NCI-H82 treated with DMSO at 0.1 percent for 48 hours (cell line): ENCODE results near the gene KIF18B.

Source experiments
- DNase-seq: peaks from one replicate; lab custom pipeline; 2025; ENCODE audit not compliant: unreplicated experiment; lab: John Stamatoyannopoulos, UW

Gene KIF18B

DNA sequence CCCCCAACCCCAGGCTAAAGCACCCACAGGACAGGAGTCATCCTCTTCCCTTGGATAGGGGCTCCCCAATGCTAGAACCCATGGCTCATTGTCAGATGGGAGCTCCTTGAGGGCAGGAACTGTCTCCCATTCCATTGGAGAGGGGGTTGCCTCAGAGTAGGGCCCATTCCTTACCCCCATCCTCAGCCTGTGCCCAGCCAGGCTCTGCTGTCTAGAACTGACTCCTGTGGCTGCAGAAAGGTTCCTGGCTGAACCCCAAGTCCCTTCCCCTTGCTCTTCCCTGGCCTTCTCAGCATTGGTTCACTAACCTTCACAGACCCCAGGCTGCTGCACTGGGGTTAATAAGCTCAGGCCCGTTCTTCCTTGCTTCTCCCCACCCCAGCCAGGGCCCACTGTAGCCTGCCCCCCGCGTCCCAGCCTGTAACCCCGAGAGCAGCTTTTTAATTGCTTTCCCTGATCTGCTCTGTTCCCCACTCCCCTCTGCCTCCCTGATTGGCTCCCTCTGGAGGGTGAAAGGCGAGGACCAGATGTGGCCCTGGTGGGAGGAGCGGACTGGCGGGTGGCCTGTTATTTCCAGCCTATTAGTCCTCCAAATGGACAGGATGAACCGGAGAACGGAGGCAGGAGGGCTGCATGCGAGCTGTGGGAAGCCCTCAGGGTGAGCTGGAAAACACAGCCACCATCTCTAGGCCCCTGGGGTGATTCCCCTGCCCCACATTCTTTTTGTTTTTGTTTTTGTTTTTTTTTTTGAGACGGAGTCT, 26.3 kb downstream of the KIF18B start:
- DNase-seq, result no peak

DNA sequence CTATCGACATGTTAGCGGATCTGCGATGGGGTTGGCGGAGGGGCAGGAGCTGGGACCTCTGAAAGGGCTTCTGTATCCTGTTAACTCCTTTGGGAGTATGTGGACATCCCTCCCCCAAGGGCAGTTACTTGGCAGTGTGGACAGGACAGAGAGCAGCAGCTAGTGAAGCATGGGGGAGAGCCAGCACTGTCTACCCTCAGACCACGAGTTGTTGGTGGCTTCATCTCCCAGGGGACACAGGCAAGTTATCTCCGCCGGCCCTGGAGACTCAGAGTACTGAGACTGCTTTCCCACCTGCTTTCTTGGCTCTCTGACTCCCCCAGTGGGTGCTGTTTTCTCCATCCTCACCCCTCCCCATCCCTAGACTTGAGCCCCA, 27.0 kb downstream of the KIF18B start:
- DNase-seq, result no peak

DNA sequence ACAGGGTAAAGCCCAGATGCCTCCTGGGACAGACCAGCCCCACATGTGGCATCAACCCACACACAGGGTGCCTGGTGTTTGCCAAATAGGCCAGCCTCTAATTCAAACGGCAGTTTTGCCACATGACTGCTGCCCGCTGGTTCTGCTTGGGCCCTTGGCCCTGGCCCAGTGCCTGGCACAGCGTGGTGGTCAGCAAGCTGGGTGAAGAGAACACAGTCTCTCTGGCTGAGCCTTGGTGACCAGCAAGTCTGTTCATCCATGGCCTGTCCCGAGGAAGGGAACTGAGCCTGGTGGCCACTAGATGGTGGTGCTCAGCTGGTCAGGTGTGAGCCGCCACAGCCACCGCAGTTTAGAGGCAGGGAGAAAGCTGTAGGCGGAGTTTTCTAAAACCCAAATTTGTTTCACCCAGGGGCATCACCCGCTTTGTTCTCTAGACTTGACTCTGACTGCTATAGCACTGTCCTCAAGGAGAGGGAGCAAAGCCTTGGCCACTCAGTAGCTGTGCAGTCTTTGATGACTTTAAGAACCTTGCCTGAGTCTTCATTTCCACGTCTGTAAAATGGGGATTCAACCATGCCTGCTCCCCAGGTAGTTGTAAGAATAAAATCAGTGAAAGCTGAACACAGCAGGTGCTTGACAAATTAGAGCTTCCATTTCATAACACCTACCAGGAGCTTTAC, 27.5 kb downstream of the KIF18B start:
- DNase-seq, result peak; percentile 58

DNA sequence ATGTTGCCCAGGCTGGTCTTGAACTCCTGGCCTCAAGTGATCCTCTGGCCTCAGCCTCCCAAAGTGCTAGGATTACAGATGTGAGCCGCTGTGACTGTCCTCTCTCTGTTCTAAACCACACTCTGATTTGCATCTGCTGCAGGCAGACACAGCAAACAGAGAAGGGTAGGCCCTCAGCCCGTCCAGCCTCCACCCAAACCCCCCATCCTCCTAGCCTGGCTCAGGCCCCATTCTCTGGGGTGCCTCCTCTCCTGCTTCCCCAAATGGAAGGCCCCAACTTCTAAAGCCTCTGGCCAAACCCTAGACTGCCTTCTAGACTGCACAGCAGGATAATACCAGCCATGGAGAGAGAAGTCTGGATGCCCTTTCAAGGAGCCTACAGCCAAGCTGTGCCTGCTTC, 28.2 kb downstream of the KIF18B start:
- DNase-seq, result no peak

DNA sequence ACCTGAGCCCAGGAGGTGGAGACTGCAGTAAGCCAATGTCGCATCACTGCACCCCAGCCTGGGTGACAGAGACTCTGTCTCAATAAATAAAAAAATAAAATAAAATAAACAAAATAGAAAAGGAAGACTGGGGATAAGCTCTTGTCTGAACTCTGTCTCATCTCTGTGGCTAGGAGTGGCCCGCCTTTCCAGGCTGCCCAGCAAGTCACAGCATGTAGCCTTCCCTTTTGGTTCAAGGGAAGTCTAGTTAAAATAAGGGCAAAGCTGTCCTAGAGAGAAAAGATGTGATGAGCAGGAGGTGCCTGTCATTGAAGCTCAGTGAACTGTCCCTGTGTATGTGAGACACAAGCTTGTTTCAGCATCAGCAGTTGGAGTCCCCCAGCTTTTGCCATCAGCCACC, 29.6 kb downstream of the KIF18B start:
- no peak for DNase-seq

DNA sequence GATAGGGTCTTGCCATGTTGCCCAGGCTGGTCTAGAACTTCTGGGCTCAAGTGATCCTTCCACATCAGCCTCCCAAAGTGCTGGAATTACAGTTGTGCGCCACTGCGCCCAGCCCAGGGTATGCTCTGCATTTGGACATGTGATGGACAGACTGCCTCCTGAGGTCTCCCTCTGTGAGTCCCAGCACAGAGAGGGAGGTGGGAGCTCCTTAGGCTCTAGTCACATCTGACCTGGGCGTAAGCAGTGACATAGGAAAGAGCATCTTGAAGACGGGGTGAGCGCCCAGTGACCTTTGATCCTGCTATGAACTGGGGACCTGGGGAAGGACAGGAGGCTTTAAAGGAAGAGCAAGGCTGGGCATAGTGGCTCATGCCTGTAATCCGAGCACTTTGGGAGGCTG, 30.1 kb downstream of the KIF18B start:
- no peak for DNase-seq

DNA sequence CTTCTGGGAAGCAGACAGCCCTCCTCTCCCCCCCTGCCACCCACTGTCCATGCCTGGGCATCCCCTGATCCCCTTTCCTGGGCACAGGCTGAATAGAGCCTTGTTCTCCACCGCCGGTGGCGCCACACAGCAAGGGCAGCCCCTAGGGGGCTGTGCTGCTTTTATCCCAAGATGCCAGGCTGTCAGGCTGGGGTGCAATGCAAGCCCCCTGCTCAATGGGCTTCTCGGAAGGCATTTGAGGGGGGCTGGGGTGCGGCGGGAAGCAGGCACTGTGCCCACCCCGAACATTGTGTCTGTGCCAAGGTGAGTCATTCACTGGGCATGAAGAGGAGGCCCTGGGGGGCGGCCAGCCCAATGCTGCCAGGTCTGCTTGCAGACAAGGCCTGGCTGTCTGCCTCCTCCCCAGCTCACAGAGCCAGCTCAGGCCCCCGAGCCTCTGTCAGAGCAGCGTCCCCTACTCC, 30.8 kb downstream of the KIF18B start:
- no peak for DNase-seq

DNA sequence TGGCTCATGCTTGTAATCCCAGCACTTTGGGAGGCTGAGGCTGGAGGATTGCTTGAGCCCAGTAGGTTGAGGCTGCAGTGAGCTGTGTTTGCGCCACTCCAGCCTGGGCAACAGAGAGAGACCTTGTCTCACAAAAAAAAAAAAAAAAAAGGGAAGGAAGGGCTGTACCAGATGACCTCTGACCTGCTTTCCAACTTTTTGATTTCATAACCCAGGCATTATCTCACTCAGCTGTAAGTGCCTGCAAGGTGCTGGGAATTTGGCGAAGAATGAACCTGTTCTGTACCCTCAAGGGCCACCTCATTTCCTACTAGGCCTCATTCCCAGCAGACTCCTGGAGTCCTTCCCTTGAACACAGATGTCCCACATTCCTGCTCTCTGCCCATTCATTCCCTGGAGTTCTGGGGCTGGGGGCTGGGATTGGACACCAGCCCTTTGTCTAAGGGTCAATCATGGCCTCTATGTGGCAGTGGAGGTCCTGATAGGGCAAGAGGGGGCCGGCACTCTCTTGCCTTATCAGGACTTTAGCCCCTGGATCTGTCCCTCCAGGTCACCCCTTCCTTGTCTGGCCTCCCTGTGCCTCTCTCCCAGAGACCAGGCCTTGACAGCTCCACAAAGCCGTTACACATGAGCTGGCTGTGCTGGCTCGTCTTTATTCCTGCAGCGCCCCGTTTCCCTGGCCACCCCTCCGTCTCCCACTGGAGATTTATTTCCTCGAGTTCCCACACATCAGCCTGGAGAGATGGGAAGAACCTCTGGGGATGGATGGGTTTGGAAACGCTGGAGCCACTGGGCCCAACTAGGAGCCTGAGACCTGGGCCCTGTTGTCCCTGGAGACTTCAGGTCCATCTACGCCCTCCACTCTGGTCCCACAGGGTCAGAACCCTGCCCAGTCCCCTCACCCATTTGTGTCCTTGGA, 31.5 kb downstream of the KIF18B start:
- DNase-seq, result no peak

DNA sequence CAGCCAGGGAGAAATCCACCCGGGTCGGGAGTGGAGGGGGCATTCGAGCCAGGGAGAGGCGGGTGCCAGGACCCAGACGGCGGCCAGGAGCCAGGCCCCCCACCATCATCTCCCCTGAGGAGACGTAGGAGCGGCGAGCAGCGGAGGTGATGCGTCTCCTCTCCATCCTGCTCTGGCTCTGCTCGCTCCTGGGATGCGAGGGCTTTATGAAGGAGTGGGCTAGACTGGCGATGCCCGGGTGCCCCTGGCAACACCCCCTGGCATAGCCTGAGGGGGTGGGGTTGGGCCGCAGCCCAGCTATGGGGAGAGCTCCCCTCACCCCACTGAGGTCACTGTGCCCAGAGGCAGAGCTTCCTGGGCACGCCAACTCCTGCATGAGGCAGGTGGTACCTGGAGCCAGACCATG, 32.2 kb downstream of the KIF18B start, which contains the start of gene GFAP:
GFAP (minus strand) TSS at position 180 of the 406 bp plus-strand sequence; CDS start at position 166, 14 bp downstream.
- DNase-seq, result no peak

DNA sequence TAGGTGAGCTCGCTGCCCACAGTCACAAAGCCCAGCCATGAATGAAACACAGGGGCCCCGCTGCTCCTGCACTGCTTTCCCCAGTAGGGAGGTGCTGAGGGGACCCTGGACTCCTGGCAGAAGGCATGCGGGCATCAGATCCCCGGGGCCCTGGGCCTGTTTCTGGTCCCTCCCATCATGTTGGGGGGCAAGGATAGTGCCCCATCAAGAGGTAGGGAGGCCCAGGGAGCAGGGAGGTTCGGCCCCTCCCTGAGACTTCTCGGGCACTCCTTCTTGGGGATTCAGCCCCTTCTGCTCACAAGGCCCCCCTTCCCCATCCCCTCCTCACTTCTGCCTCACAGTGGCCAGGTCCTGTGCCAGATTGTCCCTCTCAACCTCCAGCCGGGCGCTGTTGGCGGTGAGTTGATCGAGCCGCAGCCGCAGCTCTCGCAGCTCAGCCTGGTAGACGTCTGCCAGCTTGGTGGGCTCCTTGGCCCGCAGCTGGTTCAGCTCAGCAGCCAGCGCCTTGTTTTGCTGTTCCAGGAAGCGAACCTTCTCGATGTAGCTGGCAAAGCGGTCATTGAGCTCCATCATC, 32.8 kb downstream of the KIF18B start:
- no peak for DNase-seq

DNA sequence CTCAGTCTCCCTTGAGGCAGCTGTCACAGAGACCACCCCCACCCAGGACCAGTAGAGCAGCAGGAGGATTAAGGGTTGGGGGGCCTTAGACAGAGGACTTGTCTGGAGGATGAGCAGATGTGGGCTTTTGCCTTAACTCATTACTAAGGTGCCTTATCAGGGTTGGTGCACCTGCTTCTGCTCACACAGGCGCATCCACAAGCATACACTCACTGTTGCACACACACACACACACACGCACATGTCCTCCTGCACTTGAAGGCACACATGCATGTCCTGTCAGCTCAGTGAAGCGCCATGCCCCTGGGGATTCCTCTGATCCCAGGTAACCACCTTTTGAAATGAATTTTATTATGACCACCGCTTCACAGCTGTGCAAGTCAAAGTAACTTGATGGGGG, 33.4 kb downstream of the KIF18B start:
- no peak for DNase-seq

DNA sequence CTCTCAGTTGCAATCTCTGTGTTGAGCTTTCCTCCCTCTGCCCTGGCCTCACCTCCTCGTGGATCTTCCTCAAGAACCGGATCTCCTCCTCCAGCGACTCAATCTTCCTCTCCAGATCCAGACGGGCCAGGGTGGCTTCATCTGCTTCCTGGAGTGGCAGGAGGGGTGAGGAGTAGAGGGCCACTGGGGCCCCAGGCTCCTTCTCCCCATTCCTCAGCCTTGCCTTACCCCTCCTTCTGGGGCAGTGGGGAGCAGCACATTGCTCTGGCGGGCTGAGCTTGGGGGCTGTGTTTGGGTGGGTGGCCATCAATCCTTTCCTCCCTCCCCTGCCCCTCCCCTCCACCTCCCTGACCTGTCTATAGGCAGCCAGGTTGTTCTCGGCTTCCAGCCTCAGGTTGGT, 33.9 kb downstream of the KIF18B start:
- DNase-seq, result no peak

DNA sequence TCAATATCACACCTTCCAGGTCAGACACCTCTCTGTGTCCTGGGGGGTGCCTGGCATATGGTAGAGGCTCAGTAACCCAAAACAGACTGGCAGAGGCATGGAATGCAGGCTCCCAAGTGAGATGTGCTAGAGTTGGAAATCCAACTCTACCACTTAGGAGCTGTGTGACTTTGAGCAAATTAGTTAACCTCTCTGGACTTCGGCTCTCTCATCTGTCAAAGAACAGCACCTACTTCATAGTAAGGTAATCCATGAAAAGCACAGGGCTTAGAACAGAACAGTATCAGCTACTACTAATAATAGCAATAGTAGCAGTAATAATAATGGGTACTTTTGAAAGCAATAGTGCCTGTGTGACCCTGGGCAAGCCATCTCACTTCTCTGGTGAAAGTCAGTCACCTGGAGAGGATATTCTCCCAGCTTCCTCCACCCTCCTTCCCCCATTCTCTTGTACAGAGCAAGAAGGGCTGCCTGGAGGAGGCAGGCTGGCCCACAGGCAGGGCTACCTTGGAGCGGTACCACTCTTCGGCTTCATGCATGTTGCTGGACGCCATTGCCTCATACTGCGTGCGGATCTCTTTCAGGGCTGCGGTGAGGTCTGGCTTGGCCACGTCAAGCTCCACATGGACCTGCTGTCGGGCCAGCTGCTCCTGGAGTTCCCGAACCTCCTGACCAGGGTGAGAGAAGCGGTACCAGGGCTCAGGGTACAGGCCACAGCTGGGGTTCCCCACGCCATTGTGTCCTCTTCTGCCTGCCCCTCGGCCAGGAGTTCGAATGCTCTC, 34.6 kb downstream of the KIF18B start:
- no peak for DNase-seq

DNA sequence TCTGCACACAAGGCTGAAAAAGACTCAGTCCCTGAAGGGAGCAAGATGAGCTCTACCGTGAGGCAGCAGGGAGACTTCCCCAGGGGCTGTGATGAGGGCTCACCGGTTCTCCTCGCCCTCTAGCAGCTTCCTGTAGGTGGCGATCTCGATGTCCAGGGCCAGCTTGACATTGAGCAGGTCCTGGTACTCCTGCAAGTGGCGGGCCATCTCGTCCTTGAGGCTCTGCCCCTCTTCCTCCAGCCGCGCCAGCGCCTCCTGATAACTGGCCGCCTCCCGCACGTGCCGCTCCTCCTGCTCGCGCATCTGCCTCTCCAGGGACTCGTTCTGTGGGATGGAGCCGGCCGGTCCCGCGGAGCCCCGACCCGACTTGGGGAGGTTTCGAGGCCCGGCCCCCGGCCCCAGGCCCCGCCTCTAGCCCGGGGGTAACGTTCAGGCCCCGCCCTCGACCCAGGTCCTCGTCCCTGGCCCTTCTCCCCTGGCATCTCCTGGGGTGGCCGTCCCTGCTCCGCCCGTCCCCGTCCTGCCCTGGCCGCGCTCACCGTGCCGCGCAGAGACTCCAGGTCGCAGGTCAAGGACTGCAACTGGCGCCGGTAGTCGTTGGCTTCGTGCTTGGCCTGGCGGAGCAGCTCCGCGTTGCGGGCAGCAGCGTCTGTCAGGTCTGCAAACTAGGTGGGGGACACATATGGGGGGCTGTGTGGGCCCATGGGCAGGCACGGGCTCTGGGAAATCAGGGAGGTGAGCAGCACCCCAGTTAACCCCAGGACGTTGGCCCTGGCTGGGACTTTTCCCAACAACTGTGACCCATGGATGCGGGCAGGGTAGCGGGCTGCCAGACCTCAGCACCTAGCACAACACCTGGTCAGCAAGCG, 36.2 kb downstream of the KIF18B start:
- no peak for DNase-seq

DNA sequence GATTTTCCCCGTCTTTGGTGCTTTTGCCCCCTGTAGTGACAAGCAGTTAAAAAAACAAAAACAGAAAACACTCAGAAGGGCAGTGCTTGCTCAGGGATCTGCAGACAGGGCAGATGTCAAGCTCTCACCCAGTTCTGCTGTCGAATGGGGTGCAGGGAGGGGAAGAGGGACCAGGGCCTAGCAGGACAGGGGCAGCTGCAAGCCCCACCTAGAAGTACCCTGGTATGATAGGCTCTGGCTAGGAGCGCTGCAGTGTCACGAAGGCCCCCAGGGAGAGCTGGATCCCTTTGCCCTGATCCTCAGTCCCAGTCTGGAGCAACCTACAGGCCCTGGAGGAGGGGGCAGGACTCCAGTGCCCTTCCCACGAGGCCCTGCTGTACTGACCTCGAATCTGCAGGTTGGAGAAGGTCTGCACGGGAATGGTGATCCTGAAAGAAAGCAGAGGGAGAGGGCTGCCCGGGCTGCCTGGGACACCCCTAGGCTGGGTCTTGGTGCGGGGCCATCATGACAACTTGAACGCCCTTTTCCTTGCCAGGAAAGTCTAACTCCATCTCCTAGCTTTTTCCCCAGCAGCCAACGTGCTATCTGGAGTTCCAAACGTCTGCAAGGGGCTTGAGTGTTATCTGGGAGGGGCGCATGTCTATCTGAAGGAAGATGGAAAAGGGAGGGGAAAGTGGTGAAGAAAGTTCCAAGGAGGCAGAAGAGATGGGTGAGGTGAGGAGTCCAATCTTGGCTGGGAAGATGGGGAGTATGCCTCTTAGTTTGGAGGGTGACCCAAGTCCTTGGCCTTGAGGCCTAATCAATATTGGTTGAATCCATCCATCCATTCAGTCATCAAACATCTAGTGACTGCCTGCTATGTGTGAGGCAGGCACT, 37.1 kb downstream of the KIF18B start:
- no peak for DNase-seq

DNA sequence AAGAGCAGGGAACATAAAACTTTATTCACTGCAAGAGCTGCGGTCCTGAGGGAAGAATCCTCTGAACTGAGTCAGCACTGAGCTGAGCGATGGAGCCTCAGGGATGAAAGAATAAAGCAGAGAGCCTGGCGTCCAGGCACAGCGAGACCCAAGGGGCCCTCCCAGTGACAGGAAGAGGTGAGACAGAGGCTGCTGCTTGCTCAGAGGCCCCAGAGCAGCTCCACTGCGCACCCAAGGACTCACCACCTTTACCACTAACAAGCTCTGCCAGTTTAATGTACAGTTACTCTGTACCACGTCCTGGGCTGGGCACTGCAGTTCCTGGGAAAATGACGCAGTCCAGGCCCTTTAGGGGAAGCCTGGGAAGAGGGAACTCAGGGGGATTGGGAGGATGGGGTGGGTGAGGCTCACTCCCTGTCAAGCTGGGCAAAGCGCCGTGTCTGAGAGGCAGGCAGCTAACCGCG, 37.9 kb downstream of the KIF18B start:
- DNase-seq, result no peak

DNA sequence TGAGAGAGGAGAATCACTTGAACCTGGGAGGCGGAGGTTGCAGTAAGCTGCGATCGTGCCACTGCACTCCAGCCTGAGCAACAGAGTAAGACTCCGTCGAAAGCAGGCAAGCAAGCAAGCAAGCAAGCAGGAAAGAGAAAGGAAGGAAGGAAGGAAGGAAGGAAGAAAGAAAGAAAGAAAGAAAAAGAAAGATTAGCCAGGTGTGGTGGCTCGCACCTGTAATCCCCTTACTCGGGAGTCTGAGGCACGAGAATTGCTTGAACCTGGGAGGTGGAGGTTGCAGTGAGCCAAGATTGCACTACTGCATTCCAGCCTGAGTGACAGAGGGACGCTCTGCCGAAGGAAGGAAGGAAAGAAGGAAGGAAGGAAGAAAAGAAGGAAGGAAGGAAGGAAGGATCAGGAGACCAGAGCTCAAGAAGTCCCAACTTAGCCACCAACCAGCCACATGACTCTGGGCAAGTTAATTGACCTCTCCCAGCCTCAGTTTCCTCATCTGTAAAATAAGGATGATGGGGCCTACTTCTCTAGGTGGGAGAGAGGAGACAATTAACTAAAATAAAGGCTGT, 38.7 kb downstream of the KIF18B start:
- no peak for DNase-seq
